NB4 (cell line): ENCODE results near the gene OSBPL9.

Source experiments
- MYC ChIP-seq: IDR thresholded peaks from 2 replicates; pipeline ENCODE4 v1.6.1; 2011; ENCODE audit warnings: low read depth, low read length
- POLR2A ChIP-seq: IDR thresholded peaks from 2 replicates; pipeline ENCODE4 v1.6.1; 2011; ENCODE audit warnings: mild to moderate bottlenecking; ENCODE audit not compliant: insufficient read length; ENCODE audit errors: extremely low read depth
- TF ChIP-seq, protein P1 (sequence below): IDR thresholded peaks from one replicate; pipeline ENCODE4 v1.5.1; 2012; ENCODE audit warnings: low read depth, low read length
- TF ChIP-seq, protein P2 (sequence below): IDR thresholded peaks from 2 replicates; pipeline ENCODE4 v1.6.1; 2011; ENCODE audit warnings: low read depth, low read length

DNA sequence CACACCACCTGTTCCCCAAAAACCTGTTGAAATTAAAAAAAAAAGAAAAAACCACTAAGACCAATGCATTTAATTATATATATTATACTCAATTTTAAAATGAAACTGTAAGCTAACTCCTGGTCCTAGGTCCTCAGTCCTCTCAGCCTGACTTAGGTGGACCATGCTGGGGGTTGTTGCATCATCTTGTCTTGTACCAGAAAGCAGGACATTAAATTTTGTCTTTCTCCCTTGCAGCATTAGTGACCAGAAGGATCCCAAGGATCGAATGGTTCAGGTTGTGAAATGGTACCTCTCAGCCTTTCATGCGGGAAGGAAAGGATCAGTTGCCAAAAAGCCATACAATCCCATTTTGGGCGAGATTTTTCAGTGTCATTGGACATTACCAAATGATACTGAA is 164.0 kb downstream of the OSBPL9 start:
- TF ChIP-seq, protein P1, sequence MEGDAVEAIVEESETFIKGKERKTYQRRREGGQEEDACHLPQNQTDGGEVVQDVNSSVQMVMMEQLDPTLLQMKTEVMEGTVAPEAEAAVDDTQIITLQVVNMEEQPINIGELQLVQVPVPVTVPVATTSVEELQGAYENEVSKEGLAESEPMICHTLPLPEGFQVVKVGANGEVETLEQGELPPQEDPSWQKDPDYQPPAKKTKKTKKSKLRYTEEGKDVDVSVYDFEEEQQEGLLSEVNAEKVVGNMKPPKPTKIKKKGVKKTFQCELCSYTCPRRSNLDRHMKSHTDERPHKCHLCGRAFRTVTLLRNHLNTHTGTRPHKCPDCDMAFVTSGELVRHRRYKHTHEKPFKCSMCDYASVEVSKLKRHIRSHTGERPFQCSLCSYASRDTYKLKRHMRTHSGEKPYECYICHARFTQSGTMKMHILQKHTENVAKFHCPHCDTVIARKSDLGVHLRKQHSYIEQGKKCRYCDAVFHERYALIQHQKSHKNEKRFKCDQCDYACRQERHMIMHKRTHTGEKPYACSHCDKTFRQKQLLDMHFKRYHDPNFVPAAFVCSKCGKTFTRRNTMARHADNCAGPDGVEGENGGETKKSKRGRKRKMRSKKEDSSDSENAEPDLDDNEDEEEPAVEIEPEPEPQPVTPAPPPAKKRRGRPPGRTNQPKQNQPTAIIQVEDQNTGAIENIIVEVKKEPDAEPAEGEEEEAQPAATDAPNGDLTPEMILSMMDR = no peak
- TF ChIP-seq POLR2A (no peak), MYC (no peak)
- TF ChIP-seq, protein P2, sequence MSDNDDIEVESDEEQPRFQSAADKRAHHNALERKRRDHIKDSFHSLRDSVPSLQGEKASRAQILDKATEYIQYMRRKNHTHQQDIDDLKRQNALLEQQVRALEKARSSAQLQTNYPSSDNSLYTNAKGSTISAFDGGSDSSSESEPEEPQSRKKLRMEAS = no peak
